ENCODE results near the gene RHNO1.

Gene RHNO1

GRCh38 chr12:2877047-2877952 is at the start of gene RHNO1, which contains the start of gene FOXM1:
Gene RHNO1, plus strand, starts transcription at chr12:2877223. Its CDS starts 8,144 bp downstream, at chr12:2885367.
Gene FOXM1, minus strand, starts transcription at chr12:2877174. Its CDS starts 2,696 bp downstream, at chr12:2874478.
- peak; percentile 95 for DNase-seq

GRCh38 chr12:2829275-2829674 is 47.7 kb upstream of the RHNO1 start:
- DNase-seq = no peak

GRCh38 chr12:2832550-2833127 is 44.4 kb upstream of the RHNO1 start:
- DNase-seq = no peak

GRCh38 chr12:2833327-2833726 is 43.7 kb upstream of the RHNO1 start:
- no peak for DNase-seq

GRCh38 chr12:2833810-2834209 is 43.2 kb upstream of the RHNO1 start:
- no peak for DNase-seq

GRCh38 chr12:2834581-2835491 is 42.2 kb upstream of the RHNO1 start, which contains the start of gene NRIP2:
Gene NRIP2, minus strand, starts transcription at chr12:2835035. Its CDS starts 52 bp downstream, at chr12:2834983.
- DNase-seq = peak; percentile 90

- no peak for DNase-seq
These were observed 41.2 kb upstream of the RHNO1 start for GRCh38 chr12:2835691-2836403.

GRCh38 chr12:2836574-2836973 is 40.4 kb upstream of the RHNO1 start:
- no peak for DNase-seq

- DNase-seq = no peak
These were observed 35.9 kb upstream of the RHNO1 start for GRCh38 chr12:2841056-2841650.

- DNase-seq = no peak
These were observed 34.1 kb upstream of the RHNO1 start for GRCh38 chr12:2842948-2843347.

- DNase-seq = no peak
These were observed 32.2 kb upstream of the RHNO1 start for GRCh38 chr12:2844786-2845185.

GRCh38 chr12:2845280-2845679 is 31.7 kb upstream of the RHNO1 start:
- peak; percentile 57 for DNase-seq

- DNase-seq = no peak
These were observed 25.1 kb upstream of the RHNO1 start for GRCh38 chr12:2851931-2852330.

GRCh38 chr12:2853626-2854025 is 23.4 kb upstream of the RHNO1 start:
- DNase-seq = peak; percentile 89

- no peak for DNase-seq
These were observed 22.2 kb upstream of the RHNO1 start for GRCh38 chr12:2854669-2855453.

- DNase-seq = no peak
These were observed 21.5 kb upstream of the RHNO1 start for GRCh38 chr12:2855546-2855945.

GRCh38 chr12:2856051-2856450 is 21.0 kb upstream of the RHNO1 start:
- DNase-seq = no peak

GRCh38 chr12:2857021-2857431 is 20.0 kb upstream of the RHNO1 start, which contains the start of gene TEX52:
Gene TEX52, minus strand, starts transcription at chr12:2857039. Its CDS starts 13 bp downstream, at chr12:2857026.
- no peak for DNase-seq

GRCh38 chr12:2857576-2857975 is 19.4 kb upstream of the RHNO1 start:
- no peak for DNase-seq

GRCh38 chr12:2858334-2858733 is 18.7 kb upstream of the RHNO1 start:
- no peak for DNase-seq

- no peak for DNase-seq
These were observed 18.0 kb upstream of the RHNO1 start for GRCh38 chr12:2858944-2859421.
